Caco-2 (cell line): ENCODE measurements around the gene DCP2. TPM values are rescaled to one million over a fixed set of nuclear protein-coding genes. Genes with fewer than 3 reads are reported as not detected.
A peak's percentile ranks its signal among the peaks of the same experiment; 100 is the strongest.

ENCODE experiments used
- BruUV-seq: library from RNA; stranded (reverse); fragments of 400-500 nt; replicated peaks from 2 replicates; lab custom pipeline; 2021; lab: Mats Ljungman, UMichigan
- CTCF ChIA-PET: fragments of 300-600 bp; sonication (Branson Sonifier 250); formaldehyde crosslinking; loops from one replicate; lab custom pipeline; 2022; ENCODE audit warnings: antibody characterized with exemption; lab: Charles Lee
- POLR2A ChIA-PET: fragments of 300-600 bp; sonication (Branson Sonifier 250); formaldehyde crosslinking; loops from one replicate; lab custom pipeline; 2022; ENCODE audit warnings: antibody characterized with exemption; lab: Charles Lee
- DNase-seq, 2 experiments: peaks; one replicate each; pipeline versions ENCODE4 v3.0.0 to v3.0.0-alpha.2; 2020 to 2022
- H3K27me3 ChIP-seq: replicated peaks from 2 replicates; pipeline ENCODE4 v1.6.0; 2011; ENCODE audit warnings: low read length; ENCODE audit not compliant: control insufficient read depth, insufficient read depth
- H3K36me3 ChIP-seq: 2 replicates; pipeline ENCODE4 v1.5.1; 2011; ENCODE audit warnings: low read length; ENCODE audit not compliant: control insufficient read depth, insufficient read depth
- H3K4me1 ChIP-seq: fragments of 250-450 bp; sonication (Bioruptor Pico); 2 replicates; pipeline ENCODE4 v1.5.1; 2020; ENCODE audit warnings: mild to moderate bottlenecking
- H3K4me3 ChIP-seq: 2 replicates; pipeline ENCODE4 v1.5.1; 2011; ENCODE audit warnings: low read depth, mild to moderate bottlenecking, control low read depth, low read length
- H3K9me3 ChIP-seq: fragments of 250-450 bp; sonication (Bioruptor Pico); 2 replicates; pipeline ENCODE4 v1.5.1; 2020; ENCODE audit warnings: mild to moderate bottlenecking, moderate library complexity
- H3K27ac Mint-ChIP-seq: one replicate; pipeline ENCODE4 v1.8.0; 2022; ENCODE audit warnings: mixed read lengths; ENCODE audit not compliant: unreplicated experiment
- H3K27me3 Mint-ChIP-seq: one replicate; pipeline ENCODE4 v1.8.0; 2022; ENCODE audit warnings: mixed read lengths; ENCODE audit not compliant: insufficient read depth, unreplicated experiment
- H3K36me3 Mint-ChIP-seq: one replicate; pipeline ENCODE4 v1.8.0; 2022; ENCODE audit warnings: mild to moderate bottlenecking, mixed read lengths; ENCODE audit not compliant: insufficient read depth, unreplicated experiment
- H3K4me1 Mint-ChIP-seq: one replicate; pipeline ENCODE4 v1.8.0; 2022; ENCODE audit warnings: low read depth, mixed read lengths; ENCODE audit not compliant: unreplicated experiment
- H3K4me3 Mint-ChIP-seq: one replicate; pipeline ENCODE4 v1.8.0; 2022; ENCODE audit warnings: mild to moderate bottlenecking, moderate library complexity, mixed read lengths; ENCODE audit not compliant: unreplicated experiment
- H3K9me3 Mint-ChIP-seq: one replicate; pipeline ENCODE4 v1.8.0; 2022; ENCODE audit warnings: mixed read lengths; ENCODE audit not compliant: unreplicated experiment
- intact Hi-C: fragments of 100-400 bp; cut with micrococcal nuclease; formaldehyde crosslinking; loops from one replicate; pipeline ENCODE4 v1.10.0; 2022; ENCODE audit not compliant: unreplicated experiment
- total RNA-seq: library from RNA; stranded (reverse); gene quantifications from 2 replicates; pipeline ENCODE4 v1.2.3, GENCODE V29; 2022
- TF ChIP-seq, protein P1 (sequence below), 2 experiments: fragments of 200-600 bp in 1 of 2; IDR thresholded peaks; 1 replicate in 1 of 2; 2 replicates in 1 of 2; pipeline versions ENCODE4 v1.5.1 to v1.8.0; 2011 to 2022; ENCODE audit warnings: antibody characterized with exemption in 1 of 2, control low read depth in 1 of 2, inconsistent platforms in 1 of 2, low read depth in 1 of 2, low read length in 1 of 2, mild to moderate bottlenecking in 1 of 2, moderate library complexity in 1 of 2; ENCODE audit not compliant: insufficient read depth in 1 of 2, severe bottlenecking in 1 of 2, unreplicated experiment in 1 of 2

Gene DCP2
- total RNA-seq, 1 experiment from 2014 or later = 149 TPM

DNA sequence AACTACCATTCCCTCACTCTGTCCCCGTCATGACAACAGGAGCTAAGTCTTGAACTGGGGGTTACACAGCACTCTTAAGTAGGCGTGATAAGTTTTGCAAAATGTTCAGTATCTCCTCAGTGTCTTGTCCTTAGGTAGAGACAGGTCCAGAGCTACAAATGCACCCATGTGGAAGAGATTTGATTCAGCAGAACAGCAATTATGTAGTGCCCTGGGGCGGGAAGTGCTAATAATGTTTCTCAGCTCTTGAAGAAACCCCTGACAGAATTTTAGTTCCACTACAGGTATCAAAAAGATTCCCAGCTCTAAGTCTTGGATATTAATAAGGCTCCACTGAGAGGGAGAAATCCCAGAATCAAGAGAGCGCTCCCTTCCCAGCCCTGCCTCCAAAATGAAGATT, 49.6 kb downstream of the DCP2 start:
- Mint-ChIP-seq H3K9me3 (no peaks in the 10 kb centered on the region), H3K36me3 (peaks cover 77% of the 10 kb centered on the region), H3K4me1 (peaks cover 8% of the 10 kb centered on the region), H3K4me3 (no peak overlapping the region), H3K27ac (no peak overlapping the region), H3K27me3 (no peaks in the 10 kb centered on the region)
- intact Hi-C loops = no loop called here
- Histone ChIP-seq H3K27me3 (no peaks in the 10 kb centered on the region), H3K4me3 (no peak overlapping the region), H3K36me3 (no peaks in the 10 kb centered on the region; the same call in 1 of the 2 replicates), H3K4me1 (no peaks in the 10 kb centered on the region), H3K9me3 (no peaks in the 10 kb centered on the region)
- DNase-seq = no peak
- ChIA-PET POLR2A (no interaction called here), CTCF (no interaction called here)
- TF ChIP-seq, protein P1, sequence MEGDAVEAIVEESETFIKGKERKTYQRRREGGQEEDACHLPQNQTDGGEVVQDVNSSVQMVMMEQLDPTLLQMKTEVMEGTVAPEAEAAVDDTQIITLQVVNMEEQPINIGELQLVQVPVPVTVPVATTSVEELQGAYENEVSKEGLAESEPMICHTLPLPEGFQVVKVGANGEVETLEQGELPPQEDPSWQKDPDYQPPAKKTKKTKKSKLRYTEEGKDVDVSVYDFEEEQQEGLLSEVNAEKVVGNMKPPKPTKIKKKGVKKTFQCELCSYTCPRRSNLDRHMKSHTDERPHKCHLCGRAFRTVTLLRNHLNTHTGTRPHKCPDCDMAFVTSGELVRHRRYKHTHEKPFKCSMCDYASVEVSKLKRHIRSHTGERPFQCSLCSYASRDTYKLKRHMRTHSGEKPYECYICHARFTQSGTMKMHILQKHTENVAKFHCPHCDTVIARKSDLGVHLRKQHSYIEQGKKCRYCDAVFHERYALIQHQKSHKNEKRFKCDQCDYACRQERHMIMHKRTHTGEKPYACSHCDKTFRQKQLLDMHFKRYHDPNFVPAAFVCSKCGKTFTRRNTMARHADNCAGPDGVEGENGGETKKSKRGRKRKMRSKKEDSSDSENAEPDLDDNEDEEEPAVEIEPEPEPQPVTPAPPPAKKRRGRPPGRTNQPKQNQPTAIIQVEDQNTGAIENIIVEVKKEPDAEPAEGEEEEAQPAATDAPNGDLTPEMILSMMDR (IDR thresholded peaks at IDR 0.05; ENCODE audit: insufficient read depth in 1 of 2, low read depth in 1 of 2, low read length in 1 of 2, severe bottlenecking in 1 of 2, unreplicated experiment in 1 of 2) = no peak
- BruUV-seq = no TSS peak

DNA sequence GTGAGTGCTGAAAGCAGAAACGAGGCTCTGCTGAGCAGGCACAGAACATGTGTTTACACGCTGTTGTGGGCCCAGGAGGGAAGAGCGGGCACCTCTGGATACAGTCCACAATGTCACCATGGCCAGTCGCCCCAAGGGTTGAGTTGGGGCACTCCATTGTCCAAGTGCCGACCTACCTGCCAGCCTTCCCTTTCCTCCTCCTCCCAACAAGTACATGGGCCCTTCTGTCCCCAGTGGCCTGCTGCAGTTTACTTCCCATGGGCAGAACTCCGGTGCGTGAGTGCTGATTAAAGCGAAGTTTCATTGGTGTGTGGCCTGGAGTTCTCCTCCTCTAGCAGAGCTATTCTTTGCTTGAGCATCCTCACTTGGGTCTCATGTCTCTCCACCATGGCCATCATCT, 50.4 kb downstream of the DCP2 start:
- intact Hi-C loops = no loop called here
- Mint-ChIP-seq H3K27me3 (no peaks in the 10 kb centered on the region), H3K4me3 (peak overlapping the region; percentile 25), H3K4me1 (peaks cover 8% of the 10 kb centered on the region), H3K27ac (no peak overlapping the region), H3K9me3 (no peaks in the 10 kb centered on the region), H3K36me3 (peaks cover 72% of the 10 kb centered on the region)
- TF ChIP-seq, protein P1 (IDR thresholded peaks at IDR 0.05; ENCODE audit: insufficient read depth in 1 of 2, low read depth in 1 of 2, low read length in 1 of 2, severe bottlenecking in 1 of 2, unreplicated experiment in 1 of 2) = no peak
- ChIA-PET POLR2A (no interaction called here), CTCF (no interaction called here)
- DNase-seq = no peak
- Histone ChIP-seq H3K36me3 (no peaks in the 10 kb centered on the region; the same call in 1 of the 2 replicates), H3K9me3 (no peaks in the 10 kb centered on the region), H3K4me1 (no peaks in the 10 kb centered on the region), H3K27me3 (no peaks in the 10 kb centered on the region), H3K4me3 (no peak overlapping the region)
- no TSS peak for BruUV-seq

GRCh38 chr5:113027431-113027830, 50.8 kb downstream of the DCP2 start:
- H3K4me3 Mint-ChIP-seq = no peak overlapping the region
- H3K9me3 Mint-ChIP-seq = no peaks in the 10 kb centered on the region
- H3K4me1 Mint-ChIP-seq = peaks cover 8% of the 10 kb centered on the region
- no TSS peak for BruUV-seq
- no peaks in the 10 kb centered on the region for H3K4me1 ChIP-seq
- TF ChIP-seq, protein P1 (IDR thresholded peaks at IDR 0.05; ENCODE audit: insufficient read depth in 1 of 2, low read depth in 1 of 2, low read length in 1 of 2, severe bottlenecking in 1 of 2, unreplicated experiment in 1 of 2) = no peak
- H3K27me3 ChIP-seq = no peaks in the 10 kb centered on the region
- H3K36me3 Mint-ChIP-seq = peaks cover 69% of the 10 kb centered on the region
- no peak overlapping the region for H3K4me3 ChIP-seq
- no peak overlapping the region for H3K27ac Mint-ChIP-seq
- no peaks in the 10 kb centered on the region; the same call in 1 of the 2 replicates for H3K36me3 ChIP-seq
- CTCF ChIA-PET = no interaction called here
- POLR2A ChIA-PET = no interaction called here
- no peak for DNase-seq
- H3K9me3 ChIP-seq = no peaks in the 10 kb centered on the region
- intact Hi-C loops = no loop called here
- H3K27me3 Mint-ChIP-seq = no peaks in the 10 kb centered on the region
